Neural crest cell (in vitro differentiated cells): ENCODE measurements around the gene RBM5. TPM values are rescaled to one million over a fixed set of nuclear protein-coding genes. Genes with fewer than 3 reads are reported as not detected.

ENCODE experiments used
- DNase-seq: peaks from one replicate; pipeline ENCODE4 v3.0.0; 2021; ENCODE audit warnings: low read depth, mixed read lengths, low spot score
- H3K27ac Mint-ChIP-seq: one replicate; pipeline ENCODE4 v1.8.0; 2021; ENCODE audit warnings: mild to moderate bottlenecking, mixed read lengths; ENCODE audit not compliant: unreplicated experiment
- H3K27me3 Mint-ChIP-seq: 2 replicates; pipeline ENCODE4 v1.8.0; 2021; ENCODE audit warnings: low read depth, mild to moderate bottlenecking, mixed read lengths
- H3K36me3 Mint-ChIP-seq: 2 replicates; pipeline ENCODE4 v1.8.0; 2021; ENCODE audit warnings: low read depth, mild to moderate bottlenecking, mixed read lengths
- H3K4me1 Mint-ChIP-seq: 2 replicates; pipeline ENCODE4 v1.8.0; 2021; ENCODE audit warnings: mixed read lengths
- H3K4me3 Mint-ChIP-seq: one replicate; pipeline ENCODE4 v1.8.0; 2021; ENCODE audit warnings: mild to moderate bottlenecking, mixed read lengths
- H3K9me3 Mint-ChIP-seq: 2 replicates; pipeline ENCODE4 v1.8.0; 2021; ENCODE audit warnings: mixed read lengths
- CTCF ChIP-seq: fragments of 200-600 bp; sonication (generic); conservative IDR thresholded peaks from 2 replicates; pipeline ENCODE4 v1.5.0; 2021; ENCODE audit warnings: antibody characterized with exemption, mild to moderate bottlenecking
- total RNA-seq: library from RNA; stranded (reverse); gene quantifications from 2 replicates; pipeline ENCODE4 v1.2.1, GENCODE V29; 2021

RBM5 gene
- total RNA-seq, 1 donor from 2014 or later: 193 TPM

- peaks cover 49% of the 10 kb centered on the region for H3K27me3 Mint-ChIP-seq
- DNase-seq: no peak
- no peaks in the 10 kb centered on the region for H3K9me3 Mint-ChIP-seq
- H3K4me3 Mint-ChIP-seq: peak overlapping the region; percentile 88
- H3K36me3 Mint-ChIP-seq: no peaks in the 10 kb centered on the region
- no peak overlapping the region for H3K27ac Mint-ChIP-seq
- TF ChIP-seq CTCF: no peak
- H3K4me1 Mint-ChIP-seq: peaks cover 32% of the 10 kb centered on the region
Observed at GRCh38 chr3:50155491-50155878, 66.8 kb downstream of the RBM5 start.

- Mint-ChIP-seq H3K4me1 (peaks cover 30% of the 10 kb centered on the region), H3K36me3 (no peaks in the 10 kb centered on the region), H3K27me3 (peaks cover 49% of the 10 kb centered on the region), H3K27ac (no peak overlapping the region), H3K4me3 (peak overlapping the region; percentile 88), H3K9me3 (no peaks in the 10 kb centered on the region)
- DNase-seq: no peak
- no peak for TF ChIP-seq CTCF
Observed at GRCh38 chr3:50155891-50156290, 67.2 kb downstream of the RBM5 start.

- Mint-ChIP-seq H3K27ac (no peak overlapping the region), H3K4me1 (peaks cover 30% of the 10 kb centered on the region), H3K27me3 (peaks cover 49% of the 10 kb centered on the region), H3K36me3 (no peaks in the 10 kb centered on the region), H3K9me3 (no peaks in the 10 kb centered on the region), H3K4me3 (peak overlapping the region; percentile 38)
- no peak for TF ChIP-seq CTCF
- DNase-seq: no peak
Observed at GRCh38 chr3:50156549-50157493, 68.1 kb downstream of the RBM5 start.

- no peak for TF ChIP-seq CTCF
- H3K36me3 Mint-ChIP-seq: no peaks in the 10 kb centered on the region
- peaks cover 30% of the 10 kb centered on the region for H3K4me1 Mint-ChIP-seq
- H3K27ac Mint-ChIP-seq: no peak overlapping the region
- H3K9me3 Mint-ChIP-seq: no peaks in the 10 kb centered on the region
- no peak for DNase-seq
- no peak overlapping the region for H3K4me3 Mint-ChIP-seq
- H3K27me3 Mint-ChIP-seq: peaks cover 46% of the 10 kb centered on the region
Observed at GRCh38 chr3:50157827-50158529, 69.3 kb downstream of the RBM5 start.

GRCh38 chr3:50158530-50159146 is 69.9 kb downstream of the RBM5 start:
- Mint-ChIP-seq H3K4me3 (no peak overlapping the region), H3K9me3 (no peaks in the 10 kb centered on the region), H3K27ac (no peak overlapping the region), H3K36me3 (no peaks in the 10 kb centered on the region), H3K4me1 (peaks cover 25% of the 10 kb centered on the region), H3K27me3 (peaks cover 39% of the 10 kb centered on the region)
- no peak for DNase-seq
- no peak for TF ChIP-seq CTCF
